Measurements from ENCODE around the gene SCFD2.

The SCFD2 gene

GRCh38 chr4:52957835-52958631 is 407.8 kb downstream of the SCFD2 start:
- no peak for DNase-seq (ENCODE audit: low read depth)
- no peak overlapping the region for H3K4me3 ChIP-seq (ENCODE audit: control insufficient read depth, low read depth, low read length)
- no peak for TF ChIP-seq CTCF (IDR thresholded peaks at IDR 0.05; ENCODE audit: control insufficient read depth, insufficient read depth, low read depth, low read length, missing control alignments)

GRCh38 chr4:52957220-52957686 is 408.6 kb downstream of the SCFD2 start:
- no peak for DNase-seq (ENCODE audit: low read depth)
- no peak for TF ChIP-seq CTCF (IDR thresholded peaks at IDR 0.05; ENCODE audit: control insufficient read depth, insufficient read depth, low read depth, low read length, missing control alignments)
- H3K4me3 ChIP-seq (ENCODE audit: control insufficient read depth, low read depth, low read length) = no peak overlapping the region

- no peak overlapping the region for H3K4me3 ChIP-seq (ENCODE audit: control insufficient read depth, low read depth, low read length)
- no peak for DNase-seq (ENCODE audit: low read depth)
- TF ChIP-seq CTCF (IDR thresholded peaks at IDR 0.05; ENCODE audit: control insufficient read depth, insufficient read depth, low read depth, low read length, missing control alignments) = no peak
Measured at GRCh38 chr4:52956691-52957090, 409.2 kb downstream of the SCFD2 start.

GRCh38 chr4:52954560-52955170 is 411.2 kb downstream of the SCFD2 start:
- DNase-seq (ENCODE audit: low read depth) = no peak
- no peak for TF ChIP-seq CTCF (IDR thresholded peaks at IDR 0.05; ENCODE audit: control insufficient read depth, insufficient read depth, low read depth, low read length, missing control alignments)
- no peak overlapping the region for H3K4me3 ChIP-seq (ENCODE audit: control insufficient read depth, low read depth, low read length)

GRCh38 chr4:52952540-52952939 is 413.3 kb downstream of the SCFD2 start:
- no peak overlapping the region for H3K4me3 ChIP-seq (ENCODE audit: control insufficient read depth, low read depth, low read length)
- DNase-seq (ENCODE audit: low read depth) = no peak
- TF ChIP-seq CTCF (IDR thresholded peaks at IDR 0.05; ENCODE audit: control insufficient read depth, insufficient read depth, low read depth, low read length, missing control alignments) = no peak

GRCh38 chr4:52951016-52951415 is 414.8 kb downstream of the SCFD2 start:
- no peak for TF ChIP-seq CTCF (IDR thresholded peaks at IDR 0.05; ENCODE audit: control insufficient read depth, insufficient read depth, low read depth, low read length, missing control alignments)
- no peak overlapping the region for H3K4me3 ChIP-seq (ENCODE audit: control insufficient read depth, low read depth, low read length)
- no peak for DNase-seq (ENCODE audit: low read depth)
